GM18909 (cell line): Measurements from ENCODE around the gene BST1.
"Not testable (repeated sequence)": the region's sequence is repeated elsewhere in the genome, so short reads cannot be mapped to it uniquely, and the experiment has no call there.

Experiments used
- ATAC-seq: cut with Tn5 transposase; IDR thresholded peaks from one replicate; pipeline ENCODE4 v1.9.1; 2021; ENCODE audit warnings: mild to moderate bottlenecking; ENCODE audit not compliant: unreplicated experiment, poor library complexity

Gene BST1

DNA sequence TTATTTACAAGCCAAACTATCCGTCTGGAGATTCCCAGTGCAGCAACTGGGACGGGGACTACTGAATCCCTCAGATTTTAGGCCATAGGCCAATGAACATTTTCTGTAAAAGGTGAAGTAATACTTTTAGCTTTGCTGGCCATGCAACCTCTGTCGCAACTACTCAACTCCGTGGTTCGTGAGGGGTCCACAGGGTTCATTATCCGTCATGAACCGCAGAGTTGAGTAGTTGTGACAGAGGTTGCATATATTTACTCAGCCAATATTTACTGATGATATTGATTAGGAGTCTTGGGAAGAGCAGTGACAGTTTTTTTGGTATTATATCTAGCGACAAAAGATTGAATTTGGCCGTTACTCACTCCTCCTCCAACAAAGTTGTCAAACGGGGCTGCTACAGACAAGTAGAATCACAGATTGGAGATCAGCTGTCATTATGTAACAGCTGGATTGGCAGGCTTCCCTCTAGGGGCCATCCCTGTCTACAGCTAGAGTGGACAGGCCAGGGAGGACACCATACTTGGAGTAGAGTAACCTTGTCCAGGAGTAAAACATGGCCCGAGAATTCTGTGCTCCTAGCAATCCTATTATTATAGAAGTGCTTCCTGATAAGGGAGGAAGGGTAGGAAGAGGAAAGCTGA, 38.0 kb downstream of the BST1 start:
- no peak for ATAC-seq

- no peak for ATAC-seq
Measured at GRCh38 chr4:15742083-15742582, 39.3 kb downstream of the BST1 start.

- ATAC-seq: no peak
Measured at GRCh38 chr4:15742637-15743036, 39.8 kb downstream of the BST1 start.

DNA sequence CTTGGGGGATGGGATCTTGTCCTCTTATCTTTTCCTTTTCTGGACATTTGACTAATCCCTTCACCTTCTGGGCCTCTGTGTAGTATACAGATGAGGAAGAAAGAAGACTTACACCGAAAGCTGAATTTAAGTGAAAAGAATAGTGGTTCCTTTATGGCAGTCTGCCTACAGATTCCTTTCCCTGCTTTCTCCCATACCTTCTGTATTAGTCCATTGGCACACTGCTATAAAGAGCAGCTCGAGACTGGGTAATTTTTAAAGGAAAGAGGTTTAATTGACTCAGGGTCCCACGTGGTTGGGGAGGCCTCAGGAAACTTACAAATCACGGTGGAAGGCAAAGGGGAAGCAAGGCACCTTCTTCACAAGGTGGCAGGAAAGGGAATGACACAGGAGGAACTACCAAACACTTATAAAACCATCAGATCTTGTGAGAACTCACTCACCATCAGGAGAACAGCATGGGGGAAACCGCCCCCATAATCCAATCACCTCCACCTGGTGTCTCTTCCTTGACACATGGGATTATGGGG, 41.2 kb downstream of the BST1 start:
- ATAC-seq: no peak

- ATAC-seq: no peak
Measured at GRCh38 chr4:15746110-15746509, 43.2 kb downstream of the BST1 start.

DNA sequence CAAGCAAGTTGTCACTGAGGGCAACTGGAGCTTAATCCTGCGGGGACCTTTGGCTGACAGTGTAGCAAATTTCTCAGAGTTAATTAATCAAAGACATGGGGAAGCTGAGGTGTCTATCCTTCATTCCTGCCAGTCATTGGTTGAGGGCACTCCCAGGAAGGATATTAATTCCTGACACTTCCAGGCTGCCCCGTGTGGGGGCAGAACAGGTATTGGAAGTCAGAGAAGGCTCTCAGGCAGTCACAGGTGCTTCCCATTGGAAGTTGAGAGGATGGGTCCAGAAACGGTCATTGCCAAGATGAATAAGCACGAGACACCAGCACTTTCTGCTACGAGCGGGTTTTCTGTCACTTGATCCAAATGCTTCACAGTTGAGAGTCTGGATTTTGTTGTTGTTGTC, 46.1 kb downstream of the BST1 start:
- no peak for ATAC-seq

GRCh38 chr4:15751153-15751552, 48.3 kb downstream of the BST1 start:
- ATAC-seq: no peak

DNA sequence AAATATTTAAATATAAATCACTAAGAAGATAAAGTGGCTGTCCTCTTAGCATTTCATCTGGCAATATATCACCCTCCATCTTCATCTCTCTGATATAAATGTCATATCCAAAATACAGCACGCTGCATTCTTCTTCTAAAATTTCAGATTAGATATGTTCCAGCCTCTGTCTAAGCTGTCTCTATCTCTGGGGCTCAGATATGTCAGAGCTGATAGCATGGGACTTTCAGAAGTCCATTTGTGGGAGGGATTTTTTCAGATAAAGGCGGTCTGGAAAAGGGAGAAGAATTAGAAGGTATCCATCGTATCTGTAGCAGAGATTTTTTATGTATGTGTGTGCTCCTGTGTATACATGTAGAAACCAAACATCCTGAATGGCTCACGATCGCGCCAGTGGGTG, 50.2 kb downstream of the BST1 start:
- ATAC-seq: no peak

- no peak for ATAC-seq
Measured at GRCh38 chr4:15753786-15754185, 50.9 kb downstream of the BST1 start.

DNA sequence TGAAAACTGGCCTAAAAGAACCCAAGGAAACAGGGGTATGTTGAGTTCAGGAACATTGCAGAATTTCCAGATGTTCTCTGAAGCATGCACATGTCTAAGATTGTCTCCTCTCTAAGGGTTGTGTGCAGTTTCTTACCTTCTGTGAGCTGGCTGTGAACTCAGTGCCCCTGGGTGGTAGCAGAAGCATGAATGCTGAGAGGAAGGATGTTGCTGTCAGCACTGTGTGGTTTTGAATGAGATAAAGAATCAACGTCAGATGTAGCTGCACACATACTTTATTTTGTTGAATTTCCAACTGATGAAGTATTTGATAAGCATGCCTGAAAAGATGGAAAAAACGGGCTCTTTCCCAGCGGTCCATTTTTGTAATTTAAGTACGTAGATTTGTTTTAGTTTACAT, 51.5 kb downstream of the BST1 start:
- ATAC-seq: no peak

DNA sequence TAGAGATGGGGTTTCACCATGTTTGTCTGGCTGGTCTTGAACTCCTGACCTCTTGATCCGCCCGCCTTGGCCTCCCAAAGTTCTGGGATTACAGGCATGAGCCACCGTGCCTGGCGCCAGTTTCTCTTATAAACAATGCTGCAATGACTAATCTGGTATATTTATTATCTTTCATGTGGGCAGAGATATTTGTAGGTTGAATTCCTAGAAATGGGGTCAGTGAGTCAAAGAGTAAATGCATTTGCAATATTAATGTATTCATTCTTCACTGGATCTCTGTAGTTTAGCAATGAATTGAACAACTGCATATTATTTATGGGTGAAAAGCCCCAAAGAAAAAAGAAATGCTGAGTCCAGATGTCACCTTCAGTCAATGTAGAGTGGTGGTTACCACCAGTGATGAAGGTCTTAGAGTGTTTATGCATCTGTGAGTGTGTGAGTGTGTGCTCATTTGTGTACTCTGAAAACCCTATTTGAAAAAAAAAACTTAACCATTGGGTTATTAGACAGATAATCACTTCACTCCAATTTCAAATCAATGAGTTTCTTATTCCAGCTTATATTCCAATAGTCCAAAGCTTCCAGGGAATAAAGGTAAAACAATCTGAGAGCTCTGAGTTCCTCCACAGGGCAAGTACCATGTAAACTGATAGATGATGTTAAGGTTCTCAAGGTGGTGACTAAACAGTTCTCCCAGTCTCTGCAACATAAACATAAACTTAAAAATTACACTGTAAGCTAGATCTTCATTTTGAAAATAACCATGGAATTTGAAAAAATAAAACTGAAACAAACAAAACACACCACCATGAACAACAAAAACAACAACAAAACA, 52.7 kb downstream of the BST1 start:
- peak; percentile 24 for ATAC-seq

GRCh38 chr4:15756361-15756861, 53.5 kb downstream of the BST1 start:
- ATAC-seq: peak; percentile 88

GRCh38 chr4:15757054-15757453, 54.2 kb downstream of the BST1 start:
- ATAC-seq: no peak

DNA sequence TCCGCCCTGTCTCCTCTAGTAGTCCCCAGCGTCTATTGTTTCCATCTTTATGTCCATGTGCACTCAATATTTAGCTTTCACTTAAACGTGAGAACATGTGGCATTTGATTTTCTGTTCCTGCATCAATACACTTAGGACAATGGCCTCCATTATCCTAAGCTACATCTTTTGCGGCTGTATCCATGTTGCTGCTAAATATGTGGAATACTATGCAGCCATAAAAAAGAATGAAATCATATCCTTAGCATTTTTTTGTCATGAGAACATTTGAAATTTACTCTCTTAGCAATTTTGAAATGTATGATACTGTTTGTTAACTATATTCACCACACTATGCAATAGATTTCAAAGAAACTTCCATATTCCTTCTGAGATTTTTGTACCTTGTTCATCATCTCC, 55.4 kb downstream of the BST1 start:
- no peak for ATAC-seq

DNA sequence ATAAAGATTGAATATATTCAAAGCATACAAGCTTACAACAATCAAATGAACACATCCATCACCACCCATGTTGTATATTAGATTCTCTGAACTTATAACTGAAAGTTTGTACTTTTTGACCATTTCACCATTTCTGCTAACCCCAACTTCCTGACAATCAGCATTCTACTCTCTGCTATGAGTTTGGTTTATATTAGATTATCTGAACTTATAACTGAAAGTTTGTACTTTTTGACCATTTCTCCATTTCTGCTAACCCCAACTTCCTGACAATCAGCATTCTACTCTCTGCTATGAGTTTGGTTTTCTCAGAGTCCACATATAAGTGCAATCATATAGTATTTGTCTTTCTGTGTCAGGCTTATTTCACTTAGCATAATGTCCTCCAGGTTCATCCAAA, 59.6 kb downstream of the BST1 start:
- ATAC-seq: not testable (repeated sequence)

DNA sequence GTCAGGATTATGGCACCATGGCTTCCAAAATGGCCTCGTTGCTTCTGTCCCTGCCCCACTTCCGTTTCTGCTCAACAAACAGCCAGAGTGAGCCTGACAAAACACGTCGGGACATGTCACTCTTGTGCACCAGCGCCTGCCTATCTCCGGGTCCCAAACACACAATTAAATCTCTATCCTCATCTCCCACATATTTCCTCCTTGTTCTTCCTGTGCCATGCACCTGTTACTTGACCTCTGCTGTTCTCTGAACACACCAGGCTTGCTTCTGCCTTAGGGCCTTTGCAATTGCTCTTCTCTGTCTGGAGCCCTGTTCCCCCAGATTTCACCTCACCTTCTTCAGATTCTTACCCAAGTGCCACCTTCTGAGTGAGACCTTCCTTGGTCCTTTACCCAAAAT, 62.5 kb downstream of the BST1 start:
- no peak for ATAC-seq

DNA sequence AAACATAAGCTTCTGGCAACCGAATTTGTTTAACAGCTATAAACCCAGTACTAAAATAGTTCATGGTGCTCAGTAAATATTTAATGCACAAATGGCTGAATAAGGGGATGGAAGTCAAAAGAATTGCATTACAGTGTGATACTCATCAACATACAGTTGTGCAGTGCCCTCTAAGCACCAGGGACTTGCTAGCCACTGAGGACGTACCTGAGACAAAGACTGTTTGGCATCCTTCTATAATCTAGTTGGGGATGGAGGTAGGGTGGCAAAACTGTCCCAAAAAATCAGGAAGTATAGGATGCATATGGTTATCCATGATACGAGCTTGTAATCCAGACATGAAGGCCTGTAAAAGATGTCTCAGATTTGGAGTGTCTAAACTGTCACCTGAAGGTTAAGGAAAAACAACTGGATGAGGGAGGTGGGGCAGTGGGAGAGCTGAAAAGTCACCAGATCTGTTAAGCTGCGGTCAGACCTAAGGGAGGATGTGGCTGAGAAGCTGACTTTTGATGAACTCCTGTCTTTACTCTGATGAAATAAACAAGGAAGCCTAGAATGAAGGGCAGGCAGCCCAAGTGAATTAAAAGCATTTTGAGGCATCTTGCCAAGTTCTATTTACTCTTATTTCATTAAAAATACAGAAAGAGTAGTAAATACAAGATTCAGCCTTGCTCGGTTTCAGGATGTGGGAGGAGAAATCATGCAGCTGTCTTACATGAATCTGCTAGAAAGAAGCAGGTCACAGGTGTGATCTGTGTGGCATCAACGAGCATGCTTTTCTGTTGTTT, 63.2 kb downstream of the BST1 start:
- ATAC-seq: peak; percentile 86

DNA sequence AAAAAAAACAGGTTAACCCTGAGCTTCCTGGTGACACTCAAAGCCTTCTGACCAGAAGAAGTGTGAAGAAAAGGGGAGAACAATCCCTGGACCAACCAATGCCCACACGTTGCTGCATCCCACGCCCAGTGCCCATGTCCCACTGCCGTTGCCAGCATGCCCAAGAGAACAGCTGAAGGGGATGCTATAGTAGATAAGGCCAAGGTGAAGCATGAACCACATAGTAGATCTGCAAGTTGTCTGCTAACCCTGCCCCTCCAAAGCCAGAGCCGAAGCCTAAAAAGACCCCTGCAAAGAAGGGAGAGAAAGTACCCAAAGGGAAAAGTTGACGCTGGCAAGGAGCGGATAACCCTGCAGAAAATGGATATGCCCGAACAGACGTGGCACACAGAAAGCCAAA, 64.0 kb downstream of the BST1 start:
- ATAC-seq: no peak

- no peak for ATAC-seq
Measured at GRCh38 chr4:15769202-15769601, 66.3 kb downstream of the BST1 start.

DNA sequence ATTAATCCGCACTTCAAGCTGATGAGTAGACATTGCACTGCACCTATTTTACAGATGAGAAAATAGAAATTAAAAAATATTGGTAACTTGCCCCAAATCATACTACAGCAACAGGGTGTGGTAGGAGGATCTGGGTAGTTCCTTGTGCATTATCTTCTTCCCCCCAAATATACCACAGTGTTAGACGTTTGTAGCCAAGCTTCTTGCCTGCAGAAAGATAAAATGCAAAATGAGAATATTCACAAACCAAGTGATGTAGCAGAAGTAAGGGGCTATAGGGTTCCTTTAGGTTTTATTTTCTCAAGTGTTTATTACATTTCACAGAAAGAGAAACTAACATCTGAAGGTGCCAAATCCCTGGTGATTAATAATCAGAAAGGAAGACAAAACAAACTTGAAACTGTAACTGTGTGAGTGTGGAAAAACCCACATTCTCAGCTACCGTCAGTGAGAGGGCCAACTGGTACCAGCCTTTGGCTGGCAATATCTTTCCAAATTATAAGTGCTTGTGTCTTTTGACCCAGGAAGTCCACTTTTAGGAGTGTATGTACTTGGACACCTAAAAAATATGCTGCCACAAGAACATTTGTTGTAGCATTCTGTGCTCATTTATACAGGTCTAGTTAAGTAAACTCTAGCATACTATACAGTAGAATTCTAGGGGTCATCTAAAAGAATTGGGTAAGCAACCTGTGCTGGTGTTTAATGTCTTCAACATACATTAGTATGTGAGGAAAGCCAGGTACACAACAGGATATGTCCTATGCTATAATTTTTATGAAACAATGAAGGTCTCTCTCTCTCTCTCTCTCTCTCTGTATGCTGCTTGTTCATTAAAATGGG, 68.6 kb downstream of the BST1 start:
- ATAC-seq: peak; percentile 88
